ENCODE data around the gene SCG3. TPM values are rescaled to one million over a fixed set of nuclear protein-coding genes. Genes with fewer than 3 reads are reported as not detected.

Gene SCG3
- total RNA-seq, 1 experiment from 2014 or later = 22.7 TPM

GRCh38 chr15:51736069-51736468 lies 54.8 kb downstream of the SCG3 start:
- Histone ChIP-seq H2BK12ac (ENCODE audit: insufficient read length, low read depth, low read length) (no peak overlapping the region), H4K5ac (ENCODE audit: insufficient read length, low read depth, low read length) (no peak overlapping the region), H2AK5ac (ENCODE audit: insufficient read length, low read length) (no peak overlapping the region), H2BK15ac (ENCODE audit: low read depth, low read length) (no peak overlapping the region), H2BK20ac (ENCODE audit: low read depth, low read length, poor library complexity, severe bottlenecking) (no peak overlapping the region), H3K14ac (ENCODE audit: insufficient read depth, low read length) (no peak overlapping the region), H3K18ac (ENCODE audit: insufficient read length, low read depth, low read length) (no peak overlapping the region), H3K27me3 (ENCODE audit: insufficient read depth, low read length) (peaks cover 7% of the 10 kb centered on the region; the same call in 1 of the 2 replicates), H3K23ac (ENCODE audit: insufficient read length, low read depth, low read length) (no peak overlapping the region), H2AFZ (ENCODE audit: low read length) (no peak overlapping the region), H3K27ac (ENCODE audit: insufficient read length, low read depth, low read length) (no peak overlapping the region), H3K79me1 (ENCODE audit: insufficient read depth, low read depth, low read length, poor library complexity, severe bottlenecking) (no peaks in the 10 kb centered on the region), H3K4me2 (ENCODE audit: insufficient read depth, insufficient read length, low read length) (no peak overlapping the region), H3K9me3 (ENCODE audit: control insufficient read depth, low read depth, low read length) (no peaks in the 10 kb centered on the region), H4K91ac (ENCODE audit: insufficient read length, low read depth, low read length) (no peak overlapping the region), H3T11ph (ENCODE audit: low read length) (no peak overlapping the region), H2BK5ac (ENCODE audit: insufficient read length, low read length) (no peak overlapping the region), H3K9ac (ENCODE audit: extremely low read depth, insufficient read length, low read length) (no peak overlapping the region), H3K4ac (ENCODE audit: low read depth, low read length) (no peak overlapping the region), H2BK120ac (ENCODE audit: low read depth, low read length, poor library complexity, severe bottlenecking) (no peak overlapping the region), H3K79me2 (ENCODE audit: insufficient read depth, low read length) (0 out of 2 replicates have a peak, but pooled peaks cover 1% of the 10 kb centered on the region), H3K4me1 (ENCODE audit: insufficient read depth, low read length) (no peaks in the 10 kb centered on the region), H3K56ac (ENCODE audit: insufficient read length, low read depth, low read length) (no peak overlapping the region), H4K8ac (replicated peaks; ENCODE audit: insufficient read length, low read depth, low read length) (no peak overlapping the region), H3K23me2 (ENCODE audit: insufficient read length, low read depth, low read length, poor library complexity, severe bottlenecking) (peaks cover 7% of the 10 kb centered on the region), H4K20me1 (ENCODE audit: control insufficient read depth, insufficient read depth, insufficient read length) (no peaks in the 10 kb centered on the region)
- no peak for DNase-seq
- Mint-ChIP-seq H3K27ac (no peak overlapping the region), H3K4me3 (peak overlapping the region; percentile 66 to 82; a peak in 4 of 5 replicates), H3K36me3 (ENCODE audit: insufficient read depth in 1 of 3, low read depth in 3 of 3) (no peaks in the 10 kb centered on the region; a peak in 1 of 7 replicates), H3K9me3 (no peaks in the 10 kb centered on the region; a peak in 2 of 5 replicates), H3K27me3 (ENCODE audit: low read depth) (peaks cover 43% of the 10 kb centered on the region), H3K4me1 (peaks cover 18 to 24% of the 10 kb centered on the region in 2 experiments)
- TF ChIP-seq CTCF (conservative IDR thresholded peaks at IDR 0.05) = no peak
- WGBS (ENCODE audit: extremely low coverage, insufficient read length, low lambda C conversion rate) = no CpG with 5 or more reads among the region's 3 CpGs
